Mucosa of gallbladder (tissue), 1 donor: ENCODE results near the gene CD151. TPM values are rescaled to one million over a fixed set of nuclear protein-coding genes. Genes with fewer than 3 reads are reported as not detected.

Source experiments
- DNase-seq: peaks from one replicate; pipeline ENCODE4 v3.0.0-alpha.2; 2020; ENCODE audit warnings: low spot score
- total RNA-seq: library from RNA; stranded (reverse); gene quantifications from one replicate; pipeline ENCODE4 v1.2.1, GENCODE V29; 2021
- donor health status: DM: no; HTN: no; CAD: no.

CD151 gene
- total RNA-seq, 1 donor from 2014 or later, result 442 TPM

DNA sequence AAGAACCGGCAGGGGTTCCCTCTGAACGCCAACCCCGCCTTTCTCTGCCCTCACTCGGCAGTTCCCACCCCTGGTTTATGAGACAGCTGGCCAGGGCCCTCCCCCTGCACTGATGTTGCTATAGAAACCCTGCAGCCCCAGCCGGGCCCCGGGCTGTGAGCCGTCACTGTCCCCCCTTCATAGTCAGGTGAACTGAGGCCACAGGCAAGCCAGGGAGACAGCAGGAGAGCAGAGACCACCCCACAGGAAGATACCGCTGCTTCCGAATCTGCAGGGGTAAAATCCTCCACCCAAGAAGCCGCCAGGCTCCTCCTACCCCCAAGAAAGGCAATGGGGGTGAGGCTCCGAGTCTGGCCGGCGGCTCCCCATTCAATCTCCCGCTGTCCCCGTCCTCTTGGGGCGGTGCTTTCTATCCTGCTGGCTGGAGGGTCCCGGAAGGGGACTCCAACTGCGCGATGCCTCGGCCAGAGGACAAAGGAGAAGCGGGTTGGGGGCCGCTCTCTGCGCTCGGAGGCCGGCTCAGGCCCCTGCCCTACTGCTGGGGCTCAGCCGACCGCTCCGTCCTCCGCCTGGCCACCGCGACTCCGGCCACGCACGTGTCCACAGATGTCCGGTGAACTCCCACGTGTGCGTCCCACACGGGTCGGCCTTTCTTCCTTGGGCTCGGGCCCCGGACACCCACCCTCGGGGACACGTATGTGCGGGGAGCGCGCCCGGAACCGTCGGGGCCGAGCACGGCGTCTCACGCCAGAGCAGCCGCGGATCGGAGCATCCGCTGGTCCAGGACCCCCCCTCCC, 35.3 kb upstream of the CD151 start:
- peak; percentile 54 for DNase-seq

- DNase-seq, result peak; percentile 73
Measured at GRCh38 chr11:798093-798713, 34.5 kb upstream of the CD151 start, which contains the start of gene SLC25A22. Gene SLC25A22 (minus strand): TSS chr11:798281. CDS start chr11:795006, 3,275 bp downstream.

DNA sequence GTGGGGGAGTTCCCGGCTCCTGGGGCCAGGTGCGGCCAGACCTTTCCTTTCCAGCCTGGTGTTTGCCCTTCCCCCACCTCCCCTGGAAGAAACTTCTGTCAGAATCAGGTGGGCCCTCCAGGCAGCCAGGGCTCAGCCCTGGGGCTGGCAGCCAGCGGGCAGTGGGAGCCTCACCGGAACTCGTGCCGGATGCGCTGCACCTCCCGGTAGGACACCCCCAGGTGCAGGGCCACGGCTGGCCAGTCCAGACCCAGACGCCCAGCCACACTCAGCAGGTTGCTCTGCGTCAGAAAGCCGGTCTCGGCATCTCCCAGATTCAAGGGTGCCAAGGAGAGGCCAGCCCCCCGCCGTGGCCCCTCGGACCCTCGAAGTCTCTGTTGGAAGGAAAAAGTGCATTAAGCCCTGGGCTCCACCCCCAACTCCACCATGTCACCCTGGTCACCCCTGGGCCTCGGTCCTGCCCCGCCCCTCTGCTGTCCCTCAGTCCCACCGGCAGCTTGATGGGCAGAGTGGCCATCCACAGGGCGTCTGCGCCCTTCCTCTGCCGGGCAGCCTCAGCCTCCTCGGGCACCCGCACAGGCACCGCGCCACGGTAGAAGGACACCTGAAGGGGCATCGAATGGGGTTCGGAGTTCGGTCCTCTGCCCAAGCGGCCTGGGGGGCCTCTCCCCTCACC, 33.0 kb upstream of the CD151 start:
- no peak for DNase-seq

DNA sequence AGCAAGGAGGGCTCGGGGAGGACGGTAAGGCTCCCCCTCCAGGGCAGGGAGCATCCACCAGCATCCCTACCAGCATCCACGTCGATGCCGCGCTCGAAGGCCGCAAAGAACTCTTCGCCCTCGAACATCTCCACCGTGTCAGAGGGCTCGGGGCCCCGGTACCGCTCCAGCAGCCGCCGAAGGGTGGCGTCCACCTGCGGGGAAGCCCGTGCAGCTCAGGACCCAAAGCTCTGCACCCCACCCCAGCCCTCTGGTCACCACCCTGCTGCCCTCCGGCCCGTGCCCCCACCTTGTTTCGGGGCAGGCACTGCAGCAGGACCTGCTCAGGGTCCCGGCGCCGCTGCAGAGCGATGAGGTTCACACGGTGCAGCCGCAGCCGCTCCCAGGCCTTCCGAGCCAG, 32.3 kb upstream of the CD151 start:
- no peak for DNase-seq

DNA sequence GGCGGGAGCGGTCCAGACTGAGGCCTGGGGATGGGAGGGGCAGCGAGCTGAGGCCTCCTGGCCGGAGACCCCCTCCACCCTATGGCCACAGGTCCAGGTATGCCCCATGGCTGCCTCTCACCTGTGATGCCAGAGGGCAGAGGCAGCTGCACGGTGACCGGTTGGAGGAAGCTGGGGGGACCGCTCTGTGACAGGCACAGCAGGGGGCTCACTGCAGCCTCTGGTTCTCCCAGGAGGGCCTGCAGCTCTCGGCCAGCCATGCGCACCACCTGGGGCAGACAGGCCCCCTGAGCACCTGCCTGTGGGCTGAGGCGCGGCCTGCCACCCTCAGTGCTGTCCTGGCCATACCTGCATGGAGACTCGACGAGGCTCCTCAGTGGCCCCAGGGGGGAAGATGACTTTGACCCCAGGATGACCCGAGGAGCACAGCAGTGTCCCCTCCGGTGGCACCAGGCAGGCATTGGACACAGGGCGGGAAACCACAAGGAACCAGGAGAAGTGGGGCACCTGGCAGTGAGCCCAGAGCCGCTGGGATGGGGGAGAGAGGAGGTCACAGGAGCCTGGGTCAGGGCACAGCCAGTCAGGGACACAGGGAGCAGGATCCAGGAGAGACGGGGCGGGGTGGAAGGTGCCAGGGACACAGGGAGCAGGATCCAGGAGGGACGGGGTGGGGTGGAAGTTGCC, 31.5 kb upstream of the CD151 start:
- no peak for DNase-seq

DNA sequence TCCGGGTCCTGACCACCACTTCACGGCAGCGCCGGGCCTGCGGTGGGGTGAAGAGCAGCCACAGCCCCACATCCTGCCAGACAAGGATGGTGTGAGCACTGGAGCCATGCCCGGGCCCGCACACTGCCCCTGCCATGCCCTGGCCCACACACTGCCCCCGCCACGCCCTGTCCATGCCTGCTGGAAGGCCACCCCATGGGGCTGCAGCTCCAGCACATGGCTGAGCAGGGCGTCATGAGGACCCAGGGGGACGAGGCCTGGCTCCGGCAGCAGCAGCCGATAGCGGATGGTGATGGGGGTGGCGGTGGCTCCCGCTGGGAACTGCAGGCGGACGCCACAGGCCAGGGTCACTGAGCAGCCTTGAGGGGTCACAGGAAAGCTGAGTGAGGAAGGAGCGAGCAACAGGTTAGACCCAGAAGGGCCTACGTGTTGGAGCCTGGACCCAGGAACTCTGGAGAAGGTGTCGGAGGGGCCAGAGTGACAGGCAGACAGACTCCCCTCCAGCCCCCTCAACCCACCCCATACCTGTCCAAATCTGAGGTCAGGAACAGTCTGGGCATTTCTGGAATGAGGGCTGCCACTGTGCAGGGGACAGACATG, 30.6 kb upstream of the CD151 start:
- DNase-seq, result no peak

DNA sequence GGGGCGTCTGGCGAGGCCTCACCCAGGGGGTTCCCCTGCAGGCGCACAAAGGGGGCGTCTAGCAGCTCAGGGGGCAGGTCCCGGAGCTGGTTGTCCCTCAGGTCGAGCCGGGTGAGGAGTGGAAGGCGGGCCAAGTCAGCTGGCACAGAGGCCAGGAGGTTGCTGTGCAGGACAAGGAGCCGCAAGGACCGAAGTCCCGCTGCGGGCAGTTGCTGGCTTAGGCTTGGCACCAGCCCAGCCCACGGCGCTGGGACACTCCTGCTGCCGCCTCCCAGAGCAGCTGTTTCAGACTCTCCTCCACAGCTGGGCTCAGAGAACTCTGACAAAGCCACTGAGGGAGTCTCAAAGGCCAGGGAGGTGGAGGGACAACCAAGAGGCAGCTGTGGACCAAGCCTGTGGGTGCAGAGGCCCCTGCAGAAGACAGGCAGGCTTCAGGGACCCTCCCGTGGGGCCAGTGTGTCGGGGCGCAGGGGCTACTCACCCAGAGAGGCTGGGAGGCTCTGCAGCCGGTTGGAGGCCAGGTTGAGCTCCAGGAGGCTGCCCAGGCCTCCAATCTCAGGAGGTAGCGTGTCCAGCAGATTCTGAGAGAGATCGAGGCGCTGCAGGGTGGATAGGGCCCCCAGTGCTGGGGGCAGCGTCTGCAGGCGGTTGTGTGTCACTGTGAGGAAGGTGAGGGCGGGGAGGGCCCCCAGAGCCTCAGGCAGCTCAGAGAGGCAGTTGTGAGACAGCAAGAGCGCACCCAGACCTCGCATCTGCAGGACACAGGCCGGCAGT, 29.9 kb upstream of the CD151 start:
- no peak for DNase-seq

DNA sequence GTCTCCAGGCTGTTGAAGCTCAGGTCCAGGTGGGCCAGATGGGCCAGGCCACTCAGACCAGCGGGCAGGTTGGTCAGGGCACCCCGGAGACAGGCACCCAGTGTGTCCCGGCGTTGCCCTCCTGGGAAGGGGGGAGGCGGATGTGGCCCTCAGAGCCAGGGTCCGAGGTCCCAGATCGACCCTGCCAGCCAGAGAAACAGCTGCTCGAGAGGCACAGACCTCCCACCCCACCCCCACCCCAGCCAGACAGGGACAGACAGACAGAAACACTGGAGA, 29.3 kb upstream of the CD151 start:
- DNase-seq, result no peak

GRCh38 chr11:803770-804598, 28.8 kb upstream of the CD151 start:
- no peak for DNase-seq

DNA sequence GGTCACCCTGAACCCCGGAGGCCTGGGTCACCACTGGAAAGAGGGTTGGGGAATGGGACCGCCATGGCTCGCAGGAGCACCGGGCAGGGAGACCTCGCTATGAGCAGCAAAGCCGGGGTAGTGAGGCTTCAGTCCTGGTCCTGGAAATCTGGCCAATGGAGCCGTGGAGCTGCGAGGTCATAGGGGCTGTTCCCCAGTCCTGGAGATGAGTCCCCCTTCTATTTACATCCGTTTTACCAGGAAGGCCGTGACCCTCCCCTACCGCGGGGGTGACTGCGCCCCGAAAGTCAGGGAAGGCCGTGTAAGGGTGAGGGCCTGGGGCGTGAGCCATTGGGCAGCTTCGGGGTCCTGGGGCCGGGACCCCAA, 28.2 kb upstream of the CD151 start:
- DNase-seq, result no peak

DNA sequence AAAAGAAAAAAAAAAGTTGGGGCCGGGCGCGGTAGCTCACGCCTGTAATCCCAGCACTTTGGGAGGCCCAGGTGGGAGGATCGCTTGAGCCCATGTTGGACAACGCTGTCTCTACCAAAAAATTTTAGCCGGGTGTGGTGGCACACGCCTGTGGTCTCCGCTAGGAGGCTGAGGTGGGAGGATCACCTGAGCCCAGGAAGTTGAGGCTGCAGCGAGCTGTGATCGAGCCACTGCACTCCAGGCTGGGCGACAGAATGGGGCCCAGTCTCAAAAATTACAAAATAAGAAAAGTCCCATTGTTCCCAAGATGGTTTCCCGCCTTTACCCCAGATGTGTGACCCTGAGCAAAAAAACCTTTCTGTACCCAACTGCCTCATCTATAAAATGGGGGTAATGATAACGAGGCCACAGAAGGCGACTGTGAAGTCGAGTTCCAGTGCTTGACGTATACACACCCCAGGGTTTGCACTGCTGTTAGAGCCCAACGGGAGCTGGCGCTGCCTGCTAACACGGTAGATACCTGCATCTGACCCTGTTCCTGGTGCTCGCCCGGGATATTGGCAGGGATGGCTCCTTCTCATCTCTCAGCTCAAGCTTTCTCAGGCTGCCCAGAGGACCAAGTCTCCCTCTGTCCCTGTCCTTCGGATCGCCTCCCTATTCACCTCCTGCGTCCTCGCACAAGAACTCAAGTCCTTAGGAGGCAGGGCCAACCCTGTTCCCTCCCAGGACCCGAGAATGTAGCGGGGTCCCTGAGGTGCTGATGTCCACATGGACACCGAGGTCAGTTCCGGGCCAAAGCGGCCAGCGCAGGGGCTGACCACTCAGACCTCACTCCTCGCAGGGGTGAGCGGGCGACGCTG, 24.1 kb upstream of the CD151 start:
- no peak for DNase-seq

GRCh38 chr11:809287-810039, 23.3 kb upstream of the CD151 start, which contains the start of gene RPLP2:
Gene RPLP2 (plus strand): TSS chr11:809967. CDS start chr11:810235, 268 bp downstream.
- DNase-seq, result peak; percentile 97

DNA sequence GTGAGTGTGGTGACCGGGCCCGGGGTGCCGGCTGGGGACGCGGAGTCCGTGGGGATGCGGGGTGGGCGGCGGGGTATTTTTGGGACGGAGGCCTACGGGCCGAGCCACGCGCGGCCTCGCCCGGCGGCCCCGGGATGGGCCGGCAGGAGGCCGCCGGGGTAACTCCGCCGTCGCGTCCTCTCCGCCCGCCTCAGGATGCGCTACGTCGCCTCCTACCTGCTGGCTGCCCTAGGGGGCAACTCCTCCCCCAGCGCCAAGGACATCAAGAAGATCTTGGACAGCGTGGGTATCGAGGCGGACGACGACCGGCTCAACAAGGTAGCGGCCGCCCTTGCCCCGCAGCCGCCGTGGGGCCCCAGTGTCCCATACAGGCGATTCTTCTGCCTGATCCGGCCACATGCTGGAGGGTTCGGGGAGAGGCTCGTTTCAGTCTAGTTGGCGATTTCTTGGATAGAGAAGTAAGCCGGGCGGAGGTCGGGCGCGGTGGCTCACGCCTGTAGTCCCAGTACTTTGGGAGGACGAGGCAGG, 22.6 kb upstream of the CD151 start:
- no peak for DNase-seq

GRCh38 chr11:811446-812245, 21.1 kb upstream of the CD151 start:
- DNase-seq, result no peak

- no peak for DNase-seq
Measured at GRCh38 chr11:812390-812789, 20.4 kb upstream of the CD151 start.

- no peak for DNase-seq
Measured at GRCh38 chr11:813072-813455, 19.7 kb upstream of the CD151 start.

GRCh38 chr11:813456-814096, 19.2 kb upstream of the CD151 start:
- no peak for DNase-seq
